ENCODE results near the gene CENPN.

DNA sequence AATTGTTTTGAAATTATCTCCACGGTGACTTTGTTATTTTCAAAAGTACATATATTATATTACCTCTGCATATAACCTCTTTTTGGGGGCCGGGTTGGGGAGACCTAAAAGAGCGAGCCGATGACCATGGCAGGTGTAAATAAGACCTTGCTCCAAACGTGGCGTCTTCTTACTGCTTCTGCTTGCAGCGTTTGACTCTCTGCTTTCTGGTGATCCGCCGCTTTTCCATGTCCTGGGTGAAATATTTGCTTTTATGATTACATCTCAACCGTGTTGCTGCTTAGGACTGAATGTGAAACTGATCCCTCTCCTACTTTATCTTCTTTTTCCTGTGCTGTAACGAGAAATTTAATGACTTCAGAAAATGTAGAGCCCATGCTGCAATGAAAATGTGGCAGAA, 46.7 kb downstream of the CENPN start:
- TF ChIP-seq POLR2A (IDR thresholded peaks at IDR 0.05; ENCODE audit: low read length) (no peak), GATA1 (IDR thresholded peaks at IDR 0.05; ENCODE audit: low read depth, low read length) (no peak)
